HT1080 (cell line): ENCODE data around the gene LRP1-AS. TPM values are rescaled to one million over a fixed set of nuclear protein-coding genes. Genes with fewer than 3 reads are reported as not detected.

ENCODE experiments used
- DNase-seq: peaks from one replicate; pipeline ENCODE4 v3.0.0-alpha.2; 2015; ENCODE audit warnings: low read depth
- polyA plus RNA-seq, 2 experiments: library from polyadenylated mRNA; depleted of rRNA; stranded (reverse); fragments of >200 nt; gene quantifications; 2 replicates each; pipeline ENCODE4 v1.2.3, GENCODE V29; 2015
- total RNA-seq: library from RNA; depleted of rRNA; stranded (reverse); fragments of >200 nt; shearing (Covaris generic); gene quantifications from 2 replicates; pipeline ENCODE4 v1.2.3, GENCODE V29; 2014; rRNA removed

LRP1-AS gene
- total RNA-seq = not detected in 2 replicates
- polyA plus RNA-seq (2015; cell fraction: cytosol; rRNA removed) = 0.41 TPM in 1 of 2 replicates, not detected in the other
- not detected in 2 replicates for polyA plus RNA-seq (2015; cell fraction: nucleus; rRNA removed)

GRCh38 chr12:57146961-57147944, at the start of gene LRP1-AS:
Gene LRP1-AS (minus strand): TSS chr12:57147619.
- DNase-seq = peak; percentile 68

- no peak for DNase-seq
Observed at GRCh38 chr12:57196956-57197355, 49.5 kb upstream of the LRP1-AS start.

DNA sequence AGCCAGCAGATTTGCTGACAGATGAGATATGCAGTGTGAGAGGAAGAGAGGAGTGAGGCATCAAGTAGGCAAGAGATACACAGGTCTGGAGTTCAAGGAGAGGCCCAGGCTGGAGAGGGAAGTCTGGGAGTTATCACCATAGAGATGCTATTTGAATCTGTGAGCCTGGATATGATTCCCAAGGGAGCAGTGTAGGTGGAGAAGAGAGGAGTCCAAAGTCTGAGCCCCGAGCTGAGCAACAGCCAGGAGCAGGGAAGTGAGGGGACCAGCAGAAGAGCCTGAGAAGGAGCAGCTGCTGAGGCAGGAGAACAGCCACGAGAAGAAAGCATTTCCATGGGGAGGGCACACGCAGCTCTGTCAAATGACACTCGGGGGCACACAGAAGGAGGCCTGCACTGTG, 49.0 kb upstream of the LRP1-AS start:
- no peak for DNase-seq

GRCh38 chr12:57195611-57196371, 48.4 kb upstream of the LRP1-AS start:
- no peak for DNase-seq

- no peak for DNase-seq
Observed at GRCh38 chr12:57195186-57195585, 47.8 kb upstream of the LRP1-AS start.

- no peak for DNase-seq
Observed at GRCh38 chr12:57194253-57194652, 46.8 kb upstream of the LRP1-AS start.

DNA sequence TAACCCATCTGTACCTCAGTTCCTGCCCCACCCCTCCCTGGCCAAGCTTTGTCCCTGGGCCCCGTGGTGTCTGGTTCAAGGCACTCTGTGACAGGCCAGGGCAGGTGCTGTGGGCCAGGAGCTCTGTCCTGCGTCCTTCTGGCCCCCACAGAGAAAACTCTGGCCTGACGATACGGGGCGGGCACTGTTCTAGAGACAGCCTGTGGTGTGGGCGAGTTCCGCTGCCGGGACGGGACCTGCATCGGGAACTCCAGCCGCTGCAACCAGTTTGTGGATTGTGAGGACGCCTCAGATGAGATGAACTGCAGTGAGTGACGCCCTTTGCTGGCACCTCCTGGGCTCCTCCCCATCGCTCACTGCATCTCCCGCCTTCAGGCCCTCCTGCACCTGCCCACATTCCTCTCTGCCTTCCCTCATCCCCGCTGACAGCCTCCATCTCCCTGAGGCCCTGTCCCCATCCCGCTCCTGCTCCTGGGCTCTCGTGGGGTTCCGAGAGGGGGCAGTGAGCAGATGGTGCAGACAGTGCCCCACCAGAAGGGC, 46.4 kb upstream of the LRP1-AS start:
- no peak for DNase-seq

DNA sequence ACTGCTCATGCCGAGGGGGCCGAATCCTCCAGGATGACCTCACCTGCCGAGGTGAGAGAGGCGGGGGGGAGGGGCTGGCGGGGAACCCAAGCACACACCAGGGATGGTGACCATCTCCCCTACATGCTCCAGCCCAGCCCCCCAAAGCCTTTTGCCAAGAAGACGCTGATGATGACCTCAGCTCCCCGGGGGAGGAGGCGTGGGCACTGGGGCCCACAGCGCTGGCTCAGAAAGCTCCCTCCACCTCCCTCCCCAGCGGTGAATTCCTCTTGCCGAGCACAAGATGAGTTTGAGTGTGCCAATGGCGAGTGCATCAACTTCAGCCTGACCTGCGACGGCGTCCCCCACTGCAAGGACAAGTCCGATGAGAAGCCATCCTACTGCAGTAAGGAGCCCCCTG, 45.5 kb upstream of the LRP1-AS start:
- no peak for DNase-seq

- no peak for DNase-seq
Observed at GRCh38 chr12:57191410-57191809, 44.0 kb upstream of the LRP1-AS start.

DNA sequence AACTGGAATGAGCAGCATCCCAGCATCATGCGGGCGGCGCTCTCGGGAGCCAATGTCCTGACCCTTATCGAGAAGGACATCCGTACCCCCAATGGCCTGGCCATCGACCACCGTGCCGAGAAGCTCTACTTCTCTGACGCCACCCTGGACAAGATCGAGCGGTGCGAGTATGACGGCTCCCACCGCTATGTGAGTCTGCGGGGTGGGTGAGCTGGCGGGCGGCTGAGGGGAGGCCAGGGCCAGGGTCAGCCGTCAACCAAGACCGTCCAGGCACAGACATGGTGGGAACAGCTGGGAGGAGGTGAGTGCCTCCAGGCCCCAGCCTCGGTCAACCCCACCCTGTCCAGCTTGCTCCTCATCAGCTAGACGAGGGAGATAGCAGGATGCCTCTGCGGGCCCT, 43.4 kb upstream of the LRP1-AS start:
- DNase-seq = no peak

DNA sequence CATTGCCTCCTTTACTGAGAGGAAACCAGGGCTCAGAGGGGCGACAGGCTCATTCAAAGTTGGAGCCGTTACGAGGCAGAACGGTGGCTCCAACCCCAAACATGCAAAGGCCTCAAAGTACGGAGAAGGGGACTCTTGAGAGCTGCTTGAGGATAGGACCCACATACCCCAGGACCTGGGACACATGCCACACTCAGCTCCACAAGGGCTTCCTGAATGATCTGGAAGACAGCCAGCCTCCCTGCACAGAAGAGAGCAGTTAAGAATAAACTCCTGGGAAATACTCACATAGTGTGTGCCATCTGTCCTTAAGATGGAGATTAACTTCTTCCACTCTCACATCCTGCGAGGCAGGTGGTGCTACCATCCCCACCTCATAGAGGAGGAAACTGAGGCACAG, 42.6 kb upstream of the LRP1-AS start:
- DNase-seq = no peak

DNA sequence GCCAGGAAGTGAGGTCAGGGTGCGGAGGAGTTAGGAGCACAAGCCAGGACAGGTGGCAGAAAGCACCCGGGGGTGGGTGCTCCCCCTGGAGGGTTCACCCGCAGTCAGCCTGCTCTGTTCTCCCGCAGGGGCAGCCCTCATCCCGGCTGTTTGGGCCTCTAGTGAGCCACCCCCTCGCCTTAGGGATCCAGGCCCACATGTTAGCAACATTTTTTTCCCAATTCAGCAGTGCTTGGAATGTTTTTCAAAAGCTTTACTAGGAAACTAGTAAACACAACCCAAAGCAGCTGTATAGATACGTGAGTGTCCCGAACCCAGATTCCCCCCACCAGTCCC, 40.6 kb upstream of the LRP1-AS start:
- no peak for DNase-seq

GRCh38 chr12:57187222-57188089, 40.0 kb upstream of the LRP1-AS start:
- no peak for DNase-seq

GRCh38 chr12:57185906-57186508, 38.6 kb upstream of the LRP1-AS start:
- DNase-seq = no peak

DNA sequence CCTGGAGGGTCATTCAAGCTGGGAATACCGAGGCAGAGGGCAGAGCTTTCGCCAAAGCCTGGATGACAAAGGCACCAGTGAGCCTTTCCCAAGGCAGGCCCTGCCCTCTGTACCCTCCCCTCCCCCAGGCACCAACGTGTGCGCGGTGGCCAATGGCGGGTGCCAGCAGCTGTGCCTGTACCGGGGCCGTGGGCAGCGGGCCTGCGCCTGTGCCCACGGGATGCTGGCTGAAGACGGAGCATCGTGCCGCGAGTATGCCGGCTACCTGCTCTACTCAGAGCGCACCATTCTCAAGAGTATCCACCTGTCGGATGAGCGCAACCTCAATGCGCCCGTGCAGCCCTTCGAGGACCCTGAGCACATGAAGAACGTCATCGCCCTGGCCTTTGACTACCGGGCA, 38.0 kb upstream of the LRP1-AS start:
- DNase-seq = no peak

GRCh38 chr12:57183939-57184725, 36.7 kb upstream of the LRP1-AS start:
- no peak for DNase-seq

DNA sequence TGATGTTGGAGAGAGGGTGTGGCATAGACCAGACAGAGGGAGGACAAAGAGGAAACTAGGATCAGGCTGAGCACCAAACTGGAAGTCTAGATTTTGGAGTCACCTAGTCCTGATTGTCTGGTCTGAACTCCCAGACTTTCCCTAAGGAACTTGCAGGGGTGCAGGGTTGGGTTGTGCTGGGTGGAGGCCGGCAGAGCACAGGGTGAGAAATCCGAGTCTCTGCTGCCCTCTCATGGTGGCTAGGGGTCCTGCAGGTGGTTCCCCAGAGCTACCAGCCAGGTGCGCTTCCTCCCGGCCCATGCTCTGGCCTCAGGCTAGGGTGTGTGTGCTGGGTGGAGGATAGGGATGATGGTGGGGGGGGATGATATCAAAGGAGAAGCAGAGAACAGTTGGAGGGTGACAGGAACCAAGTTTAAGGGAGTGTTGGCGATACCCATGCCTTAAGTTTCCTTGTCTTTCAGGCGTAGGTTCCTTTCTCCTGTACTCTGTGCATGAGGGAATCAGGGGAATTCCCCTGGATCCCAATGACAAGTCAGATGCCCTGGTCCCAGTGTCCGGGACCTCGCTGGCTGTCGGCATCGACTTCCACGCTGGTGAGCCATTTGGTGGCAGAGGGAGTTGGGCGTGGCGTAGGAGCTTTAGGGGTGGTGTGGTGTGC, 35.6 kb upstream of the LRP1-AS start:
- DNase-seq = peak; percentile 73

DNA sequence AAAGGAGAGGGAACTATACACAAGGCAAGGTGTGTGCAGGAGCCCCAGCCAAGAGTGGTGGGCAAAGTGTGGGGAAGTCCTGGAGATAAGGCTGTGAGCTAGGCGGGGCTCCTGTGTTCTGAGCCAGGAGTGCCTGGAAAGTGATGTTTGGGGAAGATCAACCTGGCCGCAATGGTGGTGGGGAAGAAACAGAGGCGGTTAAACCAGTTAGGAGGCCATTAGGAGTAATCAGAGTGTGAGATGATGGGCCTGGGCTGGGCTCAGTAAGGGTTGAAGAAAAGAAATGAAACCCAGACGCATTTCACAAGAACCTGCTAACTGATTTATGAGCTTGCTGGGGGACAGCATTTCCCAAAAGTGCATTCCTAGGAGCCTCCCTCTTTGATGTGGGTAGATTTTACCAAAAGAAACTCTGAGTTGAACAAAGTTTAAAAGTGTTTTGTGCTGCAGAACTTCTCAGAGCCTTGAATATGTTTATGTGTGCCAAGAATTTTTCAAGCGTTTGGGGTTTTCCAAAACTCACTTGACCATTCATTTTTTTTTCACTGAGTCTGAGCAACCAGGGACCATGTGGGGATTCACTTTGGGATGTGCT, 34.2 kb upstream of the LRP1-AS start:
- no peak for DNase-seq

DNA sequence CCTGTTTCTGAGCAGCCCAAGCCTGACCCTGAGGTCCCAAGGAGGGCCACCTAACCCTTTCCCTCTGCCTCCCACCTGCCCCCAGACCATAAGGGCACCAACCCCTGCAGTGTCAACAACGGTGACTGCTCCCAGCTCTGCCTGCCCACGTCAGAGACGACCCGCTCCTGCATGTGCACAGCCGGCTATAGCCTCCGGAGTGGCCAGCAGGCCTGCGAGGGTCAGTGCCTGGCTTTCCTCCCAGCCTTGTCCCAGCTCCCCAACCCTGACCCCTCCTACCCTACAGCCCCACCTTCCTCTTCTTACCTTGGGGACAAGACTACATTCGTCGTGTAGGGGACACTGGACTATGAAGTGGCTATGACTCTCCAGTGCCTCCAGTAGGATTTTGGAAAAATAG, 33.7 kb upstream of the LRP1-AS start:
- DNase-seq = no peak
